A549 (cell line): Measurements from ENCODE around the gene CTRL. TPM values are rescaled to one million over a fixed set of nuclear protein-coding genes. Genes with fewer than 3 reads are reported as not detected.

Experiments used
- ATAC-seq, 2 experiments: fragments of 200-7000 bp in 1 of 2; fragments of >200 bp in 1 of 2; cut with Nextera tagmentation in 1 of 2; cut with Tn5 transposase in 1 of 2; 3 replicates each; pipeline versions ENCODE4 v1.8.0 to v1.9.1; 2018 to 2020; ENCODE audit warnings: mild to moderate bottlenecking in 1 of 2, moderate library complexity in 1 of 2
- CTCF ChIA-PET: fragments of 300-600 bp; sonication (Branson Sonifier 250); formaldehyde crosslinking; extraction: SDS; loops from one replicate; lab custom pipeline; 2021; ENCODE audit warnings: antibody characterized with exemption, inconsistent platforms; lab: Yijun Ruan, JAX
- POLR2A ChIA-PET: fragments of 350-600 bp; formaldehyde crosslinking; extraction: SDS; loops from one replicate; lab custom pipeline; 2021; ENCODE audit warnings: antibody characterized with exemption, inconsistent platforms; lab: Yijun Ruan, JAX
- DNase-seq, 2 experiments: peaks; one replicate each; pipeline versions ENCODE4 v3.0.0 to v3.0.0-alpha.2; 2011 to 2016; ENCODE audit warnings: low read depth in 1 of 2, low spot score in 1 of 2
- FAIRE-seq: peaks from 2 replicates; lab custom pipeline; 2011; peaks lifted over from hg19 to GRCh38; lab: Jason Lieb, UNC
- H3K27ac ChIP-seq, 2 experiments: fragments of >200 bp; sonication (Bioruptor Twin); formaldehyde crosslinking; 3 replicates each; pipeline ENCODE4 v1.5.1; 2016 to 2017
- H3K4me1 ChIP-seq: fragments of >200 bp; sonication (Bioruptor Twin); formaldehyde crosslinking; 3 replicates; pipeline ENCODE4 v1.6.1; 2016
- H3K4me2 ChIP-seq: fragments of >200 bp; sonication (Bioruptor Twin); formaldehyde crosslinking; 3 replicates; pipeline ENCODE4 v1.6.1; 2016
- H3K4me3 ChIP-seq: fragments of >200 bp; sonication (Bioruptor Twin); formaldehyde crosslinking; 3 replicates; pipeline ENCODE4 v1.5.1; 2016
- H3K9me3 ChIP-seq: fragments of >200 bp; sonication (Bioruptor Twin); formaldehyde crosslinking; 3 replicates; pipeline ENCODE4 v1.6.1; 2016
- CBX8 ChIP-seq: fragments of 200-600 bp; sonication (generic); IDR thresholded peaks from 2 replicates; pipeline ENCODE4 v1.6.1; 2016
- CEBPB ChIP-seq, 2 experiments: fragments of >200 bp in 1 of 2; sonication (Bioruptor Twin) in 1 of 2; formaldehyde crosslinking in 1 of 2; IDR thresholded peaks; 2 replicates each; pipeline ENCODE4 v1.6.1; 2012 to 2016
- EP300 ChIP-seq, 2 experiments: fragments of >200 bp; sonication (Bioruptor Twin); formaldehyde crosslinking; IDR thresholded peaks; 2 replicates in 1 of 2; 3 replicates in 1 of 2; pipeline ENCODE4 v1.6.1; 2016 to 2017
- FOSB ChIP-seq: fragments of 250-450 bp; sonication (Bioruptor Pico); IDR thresholded peaks from 2 replicates; pipeline ENCODE4 v1.5.0; 2020; ENCODE audit warnings: mild to moderate bottlenecking, moderate library complexity
- HES2 ChIP-seq: fragments of >200 bp; sonication (Bioruptor Twin); formaldehyde crosslinking; IDR thresholded peaks from 2 replicates; pipeline ENCODE4 v1.6.1; 2016
- JUN ChIP-seq, 2 experiments: fragments of >200 bp; sonication (Bioruptor Twin); formaldehyde crosslinking; IDR thresholded peaks; 2 replicates in 1 of 2; 3 replicates in 1 of 2; pipeline ENCODE4 v1.6.1; 2016 to 2017
- KDM5A ChIP-seq: fragments of 200-600 bp; sonication (generic); IDR thresholded peaks from 2 replicates; pipeline ENCODE4 v1.6.1; 2016; ENCODE audit warnings: antibody characterized with exemption, mild to moderate bottlenecking
- MAZ ChIP-seq: fragments of 150-350 bp; IDR thresholded peaks from 2 replicates; pipeline ENCODE4 v1.6.1; 2014; ENCODE audit warnings: antibody characterized with exemption, low read depth, low read length, borderline replicate concordance
- NFE2L2 ChIP-seq: fragments of 150-350 bp; conservative IDR thresholded peaks from 2 replicates; pipeline ENCODE4 v1.6.1; 2014; ENCODE audit warnings: low read length
- PHF8 ChIP-seq: fragments of 200-600 bp; sonication (generic); IDR thresholded peaks from 2 replicates; pipeline ENCODE4 v1.6.1; 2016; ENCODE audit warnings: low read depth, mild to moderate bottlenecking, antibody characterized with exemption, moderate library complexity, borderline replicate concordance
- POLR2AphosphoS2 ChIP-seq: conservative IDR thresholded peaks from 2 replicates; pipeline ENCODE4 v1.6.1; 2012; ENCODE audit warnings: low read length, improper control_type of control experiment, inconsistent platforms
- RAD21 ChIP-seq, 2 experiments: fragments of >200 bp in 1 of 2; sonication (Bioruptor Twin) in 1 of 2; formaldehyde crosslinking in 1 of 2; IDR thresholded peaks in 1 of 2; conservative IDR thresholded peaks in 1 of 2; 2 replicates in 1 of 2; 3 replicates in 1 of 2; pipeline ENCODE4 v1.6.1; 2012 to 2018; ENCODE audit warnings: inconsistent platforms in 1 of 2
- RFX5 ChIP-seq: fragments of 450-650 bp; IDR thresholded peaks from 2 replicates; pipeline ENCODE4 v1.7.1; 2014; ENCODE audit warnings: antibody characterized with exemption, mild to moderate bottlenecking, moderate library complexity
- TFCP2L1 ChIP-seq: fragments of 250-450 bp; sonication (Bioruptor Pico); IDR thresholded peaks from 2 replicates; pipeline ENCODE4 v1.5.0; 2021; ENCODE audit warnings: mild to moderate bottlenecking
- ZFP36 ChIP-seq: fragments of 450-650 bp; IDR thresholded peaks from 2 replicates; pipeline ENCODE4 v1.6.1; 2014; ENCODE audit warnings: borderline replicate concordance; ENCODE audit not compliant: partially characterized antibody
- ZNF302 ChIP-seq: fragments of 250-450 bp; sonication (Bioruptor Pico); IDR thresholded peaks from 2 replicates; pipeline ENCODE4 v1.9.0; 2021; ENCODE audit warnings: inconsistent platforms, mild to moderate bottlenecking, moderate library complexity
- ZSCAN20 ChIP-seq: fragments of 250-450 bp; sonication (Bioruptor Pico); IDR thresholded peaks from 2 replicates; pipeline ENCODE4 v1.8.0; 2022; ENCODE audit warnings: mild to moderate bottlenecking, moderate library complexity
- WGBS: methylation state at CpG from one replicate; pipeline ENCODE4 v1.1.6; 2017; ENCODE audit errors: missing lambda C conversion rate; 5-methylcytosine and 5-hydroxymethylcytosine counted together
- polyA plus RNA-seq, 4 experiments: library from polyadenylated mRNA; depleted of rRNA in 3 of 4; stranded (reverse); fragments of >200 nt; fragmentation: RNase III in 1 of 4; extraction: RNeasy Plus Mini Kit Qiagen cat#74134 plus additional on column Dnase treatment in 1 of 4; gene quantifications; 2 replicates in 3 of 4; 3 replicates in 1 of 4; pipeline ENCODE4 v1.2.3, GENCODE V29; 2011 to 2017
- TF ChIP-seq, protein P1 (sequence below): IDR thresholded peaks from 2 replicates; pipeline ENCODE4 v1.6.1; 2012
- TF ChIP-seq, protein P2 (sequence below): fragments of >200 bp; sonication (Bioruptor Twin); formaldehyde crosslinking; IDR thresholded peaks from 3 replicates; pipeline ENCODE4 v1.5.1; 2016
- TF ChIP-seq, protein P3 (sequence below): fragments of 200-600 bp; sonication (generic); IDR thresholded peaks from 2 replicates; pipeline ENCODE4 v1.6.1; 2016; ENCODE audit warnings: antibody characterized with exemption, mild to moderate bottlenecking, moderate library complexity

Gene CTRL
- polyA plus RNA-seq, 2 of the 4 experiments (the other 2 are of a cell fraction): 0.92 to 3.6 TPM

DNA sequence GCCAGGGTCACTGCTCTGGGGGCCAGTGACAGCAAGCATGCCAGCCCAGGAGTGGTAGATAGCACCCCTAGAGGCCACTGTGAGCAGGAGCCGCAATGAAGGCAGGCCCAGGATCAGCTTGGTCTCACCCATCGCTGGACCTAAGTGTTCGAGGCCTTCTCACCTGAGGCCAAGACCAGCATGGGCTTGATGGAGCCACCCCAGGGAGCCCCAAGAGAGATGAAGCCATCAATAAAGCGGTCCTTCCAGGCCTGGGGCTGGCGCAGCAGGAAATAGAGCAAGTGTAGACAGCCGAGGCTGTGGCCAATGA is 10.5 kb upstream of the CTRL start:
- TF ChIP-seq, protein P1, sequence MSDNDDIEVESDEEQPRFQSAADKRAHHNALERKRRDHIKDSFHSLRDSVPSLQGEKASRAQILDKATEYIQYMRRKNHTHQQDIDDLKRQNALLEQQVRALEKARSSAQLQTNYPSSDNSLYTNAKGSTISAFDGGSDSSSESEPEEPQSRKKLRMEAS: 0 out of 2 replicates have a peak, but pooled peaks have one; percentile 25
- TF ChIP-seq CEBPB (IDR thresholded peaks at IDR 0.05) (no peak), PHF8 (no peak), RAD21 (conservative IDR thresholded peaks at IDR 0.05 in 1 of 2, IDR thresholded peaks at IDR 0.05 in 1 of 2) (peak; percentile 33 to 47; a peak in 3 of 5 replicates), ZNF302 (CRISPR knock-in tag) (no peak)
- TF ChIP-seq, protein P2, sequence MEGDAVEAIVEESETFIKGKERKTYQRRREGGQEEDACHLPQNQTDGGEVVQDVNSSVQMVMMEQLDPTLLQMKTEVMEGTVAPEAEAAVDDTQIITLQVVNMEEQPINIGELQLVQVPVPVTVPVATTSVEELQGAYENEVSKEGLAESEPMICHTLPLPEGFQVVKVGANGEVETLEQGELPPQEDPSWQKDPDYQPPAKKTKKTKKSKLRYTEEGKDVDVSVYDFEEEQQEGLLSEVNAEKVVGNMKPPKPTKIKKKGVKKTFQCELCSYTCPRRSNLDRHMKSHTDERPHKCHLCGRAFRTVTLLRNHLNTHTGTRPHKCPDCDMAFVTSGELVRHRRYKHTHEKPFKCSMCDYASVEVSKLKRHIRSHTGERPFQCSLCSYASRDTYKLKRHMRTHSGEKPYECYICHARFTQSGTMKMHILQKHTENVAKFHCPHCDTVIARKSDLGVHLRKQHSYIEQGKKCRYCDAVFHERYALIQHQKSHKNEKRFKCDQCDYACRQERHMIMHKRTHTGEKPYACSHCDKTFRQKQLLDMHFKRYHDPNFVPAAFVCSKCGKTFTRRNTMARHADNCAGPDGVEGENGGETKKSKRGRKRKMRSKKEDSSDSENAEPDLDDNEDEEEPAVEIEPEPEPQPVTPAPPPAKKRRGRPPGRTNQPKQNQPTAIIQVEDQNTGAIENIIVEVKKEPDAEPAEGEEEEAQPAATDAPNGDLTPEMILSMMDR: peak; percentile 55
- TF ChIP-seq, all 56 proteins: peak for 3
- Histone ChIP-seq H3K4me2 (no peak overlapping the region), H3K4me3 (no peak overlapping the region), H3K27ac (no peak overlapping the region), H3K9me3 (no peaks in the 10 kb centered on the region), H3K4me1 (peaks cover 4% of the 10 kb centered on the region; the same call in 2 of the 3 replicates)
- ATAC-seq (peak; percentile 79 to 85), FAIRE-seq (no peak), DNase-seq (peak; percentile 66 to 67)
- 74% methylated on average over 3 of the region's 6 CpGs for WGBS
- POLR2A ChIA-PET: no interaction called here
- CTCF ChIA-PET: interaction anchor here (0.6 to 5.2 kb wide), 22 partner anchors 9 to 421 kb away, joined by 3 to 54 read pairs (median 3); no protein-coding TSS in a partner anchor

GRCh38 chr16:67941469-67942199 is 10.0 kb upstream of the CTRL start:
- TF ChIP-seq HES2 (no peak), POLR2AphosphoS2 (0 out of 2 replicates have a peak, but pooled peaks have one; percentile 69)
- FAIRE-seq: no peak
- H3K27ac ChIP-seq: no peak overlapping the region
- H3K4me2 ChIP-seq: no peak overlapping the region
- peaks cover 7% of the 10 kb centered on the region; the same call in 2 of the 3 replicates for H3K4me1 ChIP-seq
- no peaks in the 10 kb centered on the region for H3K9me3 ChIP-seq
- no peak for DNase-seq
- H3K4me3 ChIP-seq: no peak overlapping the region
- POLR2A ChIA-PET: no interaction called here
- WGBS: 74% methylated on average over 9 of the region's 9 CpGs
- peak; percentile 4 to 11; a peak in 3 of 6 replicates for ATAC-seq
- CTCF ChIA-PET: interaction anchor here (0.6 to 5.2 kb wide), 24 partner anchors 9 to 420 kb away, joined by 3 to 54 read pairs (median 3); no protein-coding TSS in a partner anchor

GRCh38 chr16:67940446-67941089 is 8.9 kb upstream of the CTRL start:
- CTCF ChIA-PET: interaction anchor here (0.6 to 5.2 kb wide), 10 partner anchors 12 to 382 kb away, joined by 3 to 54 read pairs (median 4); no protein-coding TSS in a partner anchor
- WGBS: 87% methylated on average over 5 of the region's 5 CpGs
- no peak overlapping the region for H3K27ac ChIP-seq
- POLR2A ChIA-PET: no interaction called here
- H3K4me1 ChIP-seq: peaks cover 7% of the 10 kb centered on the region; the same call in 2 of the 3 replicates
- FAIRE-seq: no peak
- no peak for DNase-seq
- H3K4me3 ChIP-seq: no peak overlapping the region
- no peaks in the 10 kb centered on the region for H3K9me3 ChIP-seq
- no peak overlapping the region for H3K4me2 ChIP-seq
- TF ChIP-seq TFCP2L1 (no peak), JUN (IDR thresholded peaks at IDR 0.05) (no peak), ZSCAN20 (no peak), RFX5 (no peak), FOSB (CRISPR knock-in tag) (no peak), NFE2L2 (no peak), CBX8 (no peak), KDM5A (no peak), MAZ (no peak), EP300 (IDR thresholded peaks at IDR 0.05) (no peak), ZFP36 (no peak)
- TF ChIP-seq, protein P3, sequence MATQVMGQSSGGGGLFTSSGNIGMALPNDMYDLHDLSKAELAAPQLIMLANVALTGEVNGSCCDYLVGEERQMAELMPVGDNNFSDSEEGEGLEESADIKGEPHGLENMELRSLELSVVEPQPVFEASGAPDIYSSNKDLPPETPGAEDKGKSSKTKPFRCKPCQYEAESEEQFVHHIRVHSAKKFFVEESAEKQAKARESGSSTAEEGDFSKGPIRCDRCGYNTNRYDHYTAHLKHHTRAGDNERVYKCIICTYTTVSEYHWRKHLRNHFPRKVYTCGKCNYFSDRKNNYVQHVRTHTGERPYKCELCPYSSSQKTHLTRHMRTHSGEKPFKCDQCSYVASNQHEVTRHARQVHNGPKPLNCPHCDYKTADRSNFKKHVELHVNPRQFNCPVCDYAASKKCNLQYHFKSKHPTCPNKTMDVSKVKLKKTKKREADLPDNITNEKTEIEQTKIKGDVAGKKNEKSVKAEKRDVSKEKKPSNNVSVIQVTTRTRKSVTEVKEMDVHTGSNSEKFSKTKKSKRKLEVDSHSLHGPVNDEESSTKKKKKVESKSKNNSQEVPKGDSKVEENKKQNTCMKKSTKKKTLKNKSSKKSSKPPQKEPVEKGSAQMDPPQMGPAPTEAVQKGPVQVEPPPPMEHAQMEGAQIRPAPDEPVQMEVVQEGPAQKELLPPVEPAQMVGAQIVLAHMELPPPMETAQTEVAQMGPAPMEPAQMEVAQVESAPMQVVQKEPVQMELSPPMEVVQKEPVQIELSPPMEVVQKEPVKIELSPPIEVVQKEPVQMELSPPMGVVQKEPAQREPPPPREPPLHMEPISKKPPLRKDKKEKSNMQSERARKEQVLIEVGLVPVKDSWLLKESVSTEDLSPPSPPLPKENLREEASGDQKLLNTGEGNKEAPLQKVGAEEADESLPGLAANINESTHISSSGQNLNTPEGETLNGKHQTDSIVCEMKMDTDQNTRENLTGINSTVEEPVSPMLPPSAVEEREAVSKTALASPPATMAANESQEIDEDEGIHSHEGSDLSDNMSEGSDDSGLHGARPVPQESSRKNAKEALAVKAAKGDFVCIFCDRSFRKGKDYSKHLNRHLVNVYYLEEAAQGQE: no peak
- ATAC-seq: no peak
